Activated naive CD4-positive, alpha-beta T cell treated with anti-CD3 and anti-CD28 coated beads, Interleukin-2, amount 10 ng/mL, durations not matched to agents 7 days and 5 days (primary cell): ENCODE measurements around the gene FIZ1.

Source experiments
- CTCF ChIA-PET: fragments of 350-600 bp; sonication (Branson Sonifier 250); formaldehyde crosslinking; loops from one replicate; lab custom pipeline; 2021; ENCODE audit warnings: antibody characterized with exemption; lab: Charles Lee
- DNase-seq: peaks from one replicate; pipeline ENCODE4 v3.0.0-alpha.2; 2020
- H3K27ac Mint-ChIP-seq: one replicate; pipeline ENCODE4 v1.8.0; 2021; ENCODE audit warnings: mild to moderate bottlenecking, moderate library complexity, mixed read lengths
- H3K27me3 Mint-ChIP-seq: one replicate; pipeline ENCODE4 v1.8.0; 2021; ENCODE audit warnings: mild to moderate bottlenecking, mixed read lengths
- H3K36me3 Mint-ChIP-seq: one replicate; pipeline ENCODE4 v1.8.0; 2021; ENCODE audit warnings: mixed read lengths
- H3K4me1 Mint-ChIP-seq: one replicate; pipeline ENCODE4 v1.8.0; 2021; ENCODE audit warnings: mixed read lengths
- H3K4me3 Mint-ChIP-seq: one replicate; pipeline ENCODE4 v1.8.0; 2021; ENCODE audit warnings: mild to moderate bottlenecking, moderate library complexity, mixed read lengths
- H3K9me3 Mint-ChIP-seq: one replicate; pipeline ENCODE4 v1.8.0; 2021; ENCODE audit warnings: mixed read lengths

The FIZ1 gene, protein sequence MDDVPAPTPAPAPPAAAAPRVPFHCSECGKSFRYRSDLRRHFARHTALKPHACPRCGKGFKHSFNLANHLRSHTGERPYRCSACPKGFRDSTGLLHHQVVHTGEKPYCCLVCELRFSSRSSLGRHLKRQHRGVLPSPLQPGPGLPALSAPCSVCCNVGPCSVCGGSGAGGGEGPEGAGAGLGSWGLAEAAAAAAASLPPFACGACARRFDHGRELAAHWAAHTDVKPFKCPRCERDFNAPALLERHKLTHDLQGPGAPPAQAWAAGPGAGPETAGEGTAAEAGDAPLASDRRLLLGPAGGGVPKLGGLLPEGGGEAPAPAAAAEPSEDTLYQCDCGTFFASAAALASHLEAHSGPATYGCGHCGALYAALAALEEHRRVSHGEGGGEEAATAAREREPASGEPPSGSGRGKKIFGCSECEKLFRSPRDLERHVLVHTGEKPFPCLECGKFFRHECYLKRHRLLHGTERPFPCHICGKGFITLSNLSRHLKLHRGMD

DNA sequence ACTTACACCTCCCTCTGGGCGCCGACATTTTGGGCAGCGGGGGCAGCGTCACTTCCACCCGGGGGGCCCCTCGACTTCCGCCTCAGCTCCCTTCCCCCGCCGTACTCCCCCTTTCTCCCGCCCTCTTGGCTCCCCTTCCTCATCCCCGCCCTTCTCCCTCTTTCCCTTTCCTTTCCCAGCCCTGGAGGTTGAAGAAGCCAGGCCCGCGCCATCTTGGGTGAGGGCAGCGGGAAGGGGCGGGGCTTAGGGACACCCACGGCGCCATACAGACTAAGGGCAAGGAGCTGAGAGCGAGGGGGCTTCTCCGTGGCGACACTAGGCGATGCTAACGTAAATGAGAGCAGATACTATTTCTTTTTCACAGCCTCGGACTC lies at the start of gene FIZ1:
FIZ1 (minus strand) TSS at position 50 of the 374 bp plus-strand sequence. CDS start 1,652 bp downstream, outside the sequence.
- CTCF ChIA-PET: interaction anchor here (1.6 kb wide), 1 partner anchor 12 kb away, joined by 4 read pairs; no protein-coding TSS in a partner anchor
- peaks cover 35% of the 10 kb centered on the region for H3K4me1 Mint-ChIP-seq

DNA sequence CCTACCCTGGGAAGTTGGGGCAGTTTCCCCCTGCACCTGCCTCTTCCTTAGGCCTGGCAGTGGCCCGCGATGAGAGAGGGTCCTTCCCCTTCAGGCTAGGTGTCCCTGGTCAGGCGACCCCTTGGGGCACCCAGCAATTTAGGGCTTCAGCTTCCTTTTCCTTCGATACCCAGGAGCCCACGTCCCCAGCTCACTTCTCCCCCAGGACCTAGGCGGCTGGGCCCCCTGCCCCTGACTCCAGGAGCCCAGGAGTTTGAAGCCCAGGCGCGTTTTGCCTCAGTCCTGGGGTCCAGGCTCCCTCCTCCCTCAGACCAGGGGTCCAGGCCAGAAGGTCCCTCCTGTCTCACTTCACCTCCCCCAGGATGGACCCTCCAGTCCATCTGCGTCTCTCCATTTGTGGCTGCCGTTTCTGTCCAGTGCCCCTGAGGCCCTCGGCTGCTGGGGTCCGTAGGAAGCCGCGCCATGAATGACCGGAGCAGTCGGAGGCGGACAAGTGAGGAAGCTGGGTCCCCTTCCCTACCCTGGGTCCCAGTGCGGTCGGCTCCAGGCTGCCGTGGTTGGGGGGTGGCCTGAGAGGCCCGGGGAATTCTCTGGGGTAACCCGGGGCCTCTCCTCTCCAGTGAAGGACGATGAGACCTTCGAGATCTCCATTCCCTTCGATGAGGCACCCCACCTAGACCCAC lies 49.4 kb upstream of the FIZ1 start:
- Mint-ChIP-seq H3K4me3 (peak overlapping the region; percentile 73), H3K27me3 (peaks cover 2% of the 10 kb centered on the region), H3K9me3 (no peaks in the 10 kb centered on the region), H3K4me1 (peaks cover 54% of the 10 kb centered on the region), H3K36me3 (peaks cover 10% of the 10 kb centered on the region), H3K27ac (peak overlapping the region; percentile 67)
- DNase-seq: no peak
- CTCF ChIA-PET: interaction anchor here (1.0 to 2.2 kb wide), 3 partner anchors 11 to 16 kb away, joined by 3 to 10 read pairs (median 4); no protein-coding TSS in a partner anchor

More for the DNA sequence above, at the start of gene FIZ1:
- Mint-ChIP-seq H3K9me3 (peaks cover 2% of the 10 kb centered on the region), H3K27ac (peak within 1 kb of the TSS; percentile 99), H3K36me3 (peaks cover 45% of the 10 kb centered on the region), H3K27me3 (no peaks in the 10 kb centered on the region), H3K4me3 (peak within 1 kb of the TSS; percentile 98)
- peak; percentile 97 for DNase-seq

- CTCF ChIA-PET: interaction anchor here (0.9 to 2.2 kb wide), 2 partner anchors 15 to 17 kb away, joined by 3 to 10 read pairs; no protein-coding TSS in a partner anchor
- Mint-ChIP-seq H3K9me3 (no peaks in the 10 kb centered on the region), H3K4me1 (peaks cover 56% of the 10 kb centered on the region), H3K27me3 (no peaks in the 10 kb centered on the region), H3K27ac (peak within 1 kb of the TSS; percentile 77), H3K4me3 (peak within 1 kb of the TSS; percentile 77), H3K36me3 (peaks cover 12% of the 10 kb centered on the region)
- DNase-seq: peak; percentile 60
Measured at GRCh38 chr19:55647732-55648584, 48.6 kb upstream of the FIZ1 start, which contains the start of gene CCDC106. Gene CCDC106 (plus strand): TSS chr19:55648212. CDS start chr19:55649047, 835 bp downstream.

- Mint-ChIP-seq H3K4me1 (peaks cover 57% of the 10 kb centered on the region), H3K4me3 (peak overlapping the region; percentile 77), H3K27ac (peak overlapping the region; percentile 60), H3K9me3 (no peaks in the 10 kb centered on the region), H3K27me3 (no peaks in the 10 kb centered on the region), H3K36me3 (peaks cover 12% of the 10 kb centered on the region)
- CTCF ChIA-PET: interaction anchor here (0.9 to 2.2 kb wide), 3 partner anchors 14 to 25 kb away, joined by 3 to 10 read pairs (median 3); no protein-coding TSS in a partner anchor
- no peak for DNase-seq
Measured at GRCh38 chr19:55646889-55647731, 47.8 kb upstream of the FIZ1 start.

DNA sequence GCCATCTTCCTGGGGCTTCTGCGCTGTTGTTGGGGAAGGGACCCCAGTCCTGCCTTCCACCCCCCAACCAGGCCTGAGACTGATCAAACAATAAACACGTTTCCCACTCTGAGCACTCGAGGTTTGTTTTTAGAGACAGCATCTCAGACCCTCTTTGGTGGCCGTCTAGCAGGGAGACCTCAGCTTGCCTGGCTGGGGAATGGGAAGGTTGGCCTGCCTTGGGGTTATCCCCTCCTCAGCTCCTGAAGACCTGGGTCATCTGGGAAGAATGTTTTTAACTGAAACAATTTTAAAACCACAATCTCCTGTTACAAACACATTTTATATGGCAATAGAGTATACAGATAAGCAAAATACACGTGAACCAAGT lies 46.2 kb upstream of the FIZ1 start:
- peak overlapping the region; percentile 57 for H3K4me3 Mint-ChIP-seq
- CTCF ChIA-PET: interaction anchor here (1.6 to 1.9 kb wide), 2 partner anchors 9 to 13 kb away, joined by 4 to 7 read pairs; no protein-coding TSS in a partner anchor

GRCh38 chr19:55644842-55645511 lies 45.7 kb upstream of the FIZ1 start:
- Mint-ChIP-seq H3K4me1 (peaks cover 62% of the 10 kb centered on the region), H3K27ac (peak overlapping the region; percentile 93), H3K4me3 (peak overlapping the region; percentile 92), H3K36me3 (peaks cover 12% of the 10 kb centered on the region), H3K9me3 (no peaks in the 10 kb centered on the region), H3K27me3 (no peaks in the 10 kb centered on the region)
- DNase-seq: no peak
- CTCF ChIA-PET: interaction anchor here (1.6 to 1.9 kb wide), 2 partner anchors 9 to 12 kb away, joined by 4 to 7 read pairs; no protein-coding TSS in a partner anchor

More for the DNA sequence above, 46.2 kb upstream of the FIZ1 start:
- Mint-ChIP-seq H3K27ac (peak overlapping the region; percentile 73), H3K9me3 (no peaks in the 10 kb centered on the region), H3K36me3 (peaks cover 12% of the 10 kb centered on the region), H3K27me3 (no peaks in the 10 kb centered on the region), H3K4me1 (peaks cover 59% of the 10 kb centered on the region)
- no peak for DNase-seq

- no peak for DNase-seq
- Mint-ChIP-seq H3K36me3 (peaks cover 9% of the 10 kb centered on the region), H3K4me3 (peak overlapping the region; percentile 92), H3K27ac (peak overlapping the region; percentile 93), H3K27me3 (no peaks in the 10 kb centered on the region), H3K4me1 (peaks cover 64% of the 10 kb centered on the region), H3K9me3 (no peaks in the 10 kb centered on the region)
- CTCF ChIA-PET: interaction anchor here (1.9 to 2.7 kb wide), 2 partner anchors 11 to 12 kb away, joined by 7 to 15 read pairs; no protein-coding TSS in a partner anchor
Measured at GRCh38 chr19:55644191-55644833, 45.0 kb upstream of the FIZ1 start.

DNA sequence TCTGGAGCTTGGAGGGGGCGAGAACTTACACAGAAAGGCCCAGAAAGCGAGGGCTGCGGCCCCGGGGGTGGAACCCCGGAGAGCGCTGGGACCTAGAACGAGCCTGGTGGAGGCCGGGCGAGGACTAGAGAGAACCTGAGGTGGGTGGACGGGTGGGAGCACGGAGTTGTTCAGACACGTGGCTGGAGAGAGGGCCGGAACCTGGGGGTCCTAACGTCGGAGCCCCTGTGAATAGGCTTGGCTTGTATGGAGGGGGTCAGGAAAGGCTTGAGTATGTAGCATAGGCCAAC lies 44.5 kb upstream of the FIZ1 start:
- Mint-ChIP-seq H3K4me1 (peaks cover 67% of the 10 kb centered on the region), H3K27ac (peak overlapping the region; percentile 93), H3K4me3 (peak overlapping the region; percentile 92), H3K36me3 (peaks cover 11% of the 10 kb centered on the region), H3K9me3 (no peaks in the 10 kb centered on the region), H3K27me3 (no peaks in the 10 kb centered on the region)
- CTCF ChIA-PET: interaction anchor here (2.7 kb wide), 1 partner anchor 12 kb away, joined by 15 read pairs; no protein-coding TSS in a partner anchor
- DNase-seq: no peak

GRCh38 chr19:55643003-55643886 lies 43.9 kb upstream of the FIZ1 start, which contains the start of gene ZNF581:
Gene ZNF581 (plus strand): TSS chr19:55643649. CDS start chr19:55644572, 923 bp downstream.
- Mint-ChIP-seq H3K36me3 (peaks cover 13% of the 10 kb centered on the region), H3K27ac (peak within 1 kb of the TSS; percentile 93), H3K27me3 (no peaks in the 10 kb centered on the region), H3K9me3 (no peaks in the 10 kb centered on the region), H3K4me1 (peaks cover 67% of the 10 kb centered on the region), H3K4me3 (peak within 1 kb of the TSS; percentile 92)
- CTCF ChIA-PET: interaction anchor here (0.9 to 2.7 kb wide), 4 partner anchors 10 to 139 kb away, joined by 3 to 15 read pairs (median 3); no protein-coding TSS in a partner anchor
- peak; percentile 84 for DNase-seq

- peaks cover 70% of the 10 kb centered on the region for H3K4me1 Mint-ChIP-seq
- CTCF ChIA-PET: interaction anchor here (0.9 to 2.7 kb wide), 4 partner anchors 10 to 139 kb away, joined by 3 to 15 read pairs (median 3); no protein-coding TSS in a partner anchor
Measured at GRCh38 chr19:55642153-55643002, 43.1 kb upstream of the FIZ1 start.

More at GRCh38 chr19:55642153-55643002, 43.1 kb upstream of the FIZ1 start:
- no peaks in the 10 kb centered on the region for H3K9me3 Mint-ChIP-seq
- no peaks in the 10 kb centered on the region for H3K27me3 Mint-ChIP-seq
- DNase-seq: peak; percentile 39
- H3K27ac Mint-ChIP-seq: peak overlapping the region; percentile 93
- H3K4me3 Mint-ChIP-seq: peak overlapping the region; percentile 92
- H3K36me3 Mint-ChIP-seq: peaks cover 17% of the 10 kb centered on the region
